Stimulated activated effector memory CD8-positive, alpha-beta T cell treated with anti-CD3 and anti-CD28 coated beads, Interleukin-12 subunit alpha, Interleukin-12 subunit beta, amount 100 ng/mL, for 72 hours (primary cell): Measurements from ENCODE around the gene IGHMBP2.
A peak's percentile ranks its signal among the peaks of the same experiment; 100 is the strongest.

ENCODE experiments used
- ATAC-seq: fragments of 150-1000 bp; cut with Tn5 transposase; 2 replicates; pipeline ENCODE4 v1.10.0; 2021
- DNase-seq, 2 donors: peaks; one replicate each; pipeline ENCODE4 v3.0.0; 2021 to 2022; ENCODE audit warnings: low spot score in 2 of 2
- H3K27ac Mint-ChIP-seq: one replicate; pipeline ENCODE4 v1.8.0; 2022; ENCODE audit warnings: mild to moderate bottlenecking, mixed read lengths
- H3K36me3 Mint-ChIP-seq: one replicate; pipeline ENCODE4 v1.8.0; 2022; ENCODE audit warnings: mild to moderate bottlenecking, mixed read lengths
- H3K4me1 Mint-ChIP-seq: one replicate; pipeline ENCODE4 v1.8.0; 2022; ENCODE audit warnings: mixed read lengths
- H3K4me3 Mint-ChIP-seq: one replicate; pipeline ENCODE4 v1.8.0; 2022; ENCODE audit warnings: mild to moderate bottlenecking, mixed read lengths
- H3K9me3 Mint-ChIP-seq: one replicate; pipeline ENCODE4 v1.8.0; 2022; ENCODE audit warnings: mixed read lengths

The IGHMBP2 gene

DNA sequence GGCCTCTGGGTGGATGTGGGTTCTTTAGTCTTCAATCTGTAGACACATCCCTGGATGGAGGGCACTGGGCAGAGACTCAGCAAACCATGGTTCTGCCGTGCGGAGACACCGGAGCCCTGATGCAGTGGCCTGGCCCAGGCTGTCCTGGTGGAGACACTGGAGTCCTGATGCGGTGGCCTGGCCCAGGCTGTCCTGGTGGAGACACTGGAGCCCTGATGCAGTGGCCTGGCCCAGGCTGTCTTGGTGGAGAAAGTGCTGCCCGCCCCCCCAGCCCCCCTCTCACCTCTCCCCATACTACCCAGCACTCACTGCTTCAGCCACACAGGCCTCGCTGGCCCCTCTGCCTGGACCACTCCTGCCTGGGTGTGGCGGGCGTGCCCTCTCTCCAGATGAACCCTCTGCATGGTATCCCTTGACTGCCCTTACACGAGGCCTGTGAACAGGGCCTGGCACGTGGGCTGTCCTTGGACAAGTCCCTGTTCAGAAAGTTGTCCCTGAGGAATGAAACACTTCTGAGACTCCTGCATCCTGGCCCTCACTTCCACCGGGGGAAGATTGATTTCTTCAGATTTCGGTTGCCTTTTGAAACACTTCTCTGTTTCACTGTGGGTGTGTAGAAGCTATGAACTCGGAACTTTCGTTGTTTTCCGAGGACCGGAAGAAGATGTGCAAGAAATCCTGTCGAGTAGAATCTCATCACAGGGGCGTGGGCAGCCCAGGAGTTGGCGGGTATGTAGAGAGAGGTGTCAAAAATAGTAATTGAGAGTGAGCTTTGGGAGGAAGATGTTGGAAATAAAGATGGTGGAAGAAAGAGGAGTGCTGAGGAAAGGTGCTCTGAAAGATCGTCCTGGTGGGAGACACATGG, 26.2 kb downstream of the IGHMBP2 start:
- Mint-ChIP-seq H3K36me3 (peaks cover 61% of the 10 kb centered on the region), H3K4me3 (no peak overlapping the region), H3K27ac (no peak overlapping the region), H3K4me1 (no peaks in the 10 kb centered on the region), H3K9me3 (peaks cover 7% of the 10 kb centered on the region)
- ATAC-seq (no peak), DNase-seq (no peak)

DNA sequence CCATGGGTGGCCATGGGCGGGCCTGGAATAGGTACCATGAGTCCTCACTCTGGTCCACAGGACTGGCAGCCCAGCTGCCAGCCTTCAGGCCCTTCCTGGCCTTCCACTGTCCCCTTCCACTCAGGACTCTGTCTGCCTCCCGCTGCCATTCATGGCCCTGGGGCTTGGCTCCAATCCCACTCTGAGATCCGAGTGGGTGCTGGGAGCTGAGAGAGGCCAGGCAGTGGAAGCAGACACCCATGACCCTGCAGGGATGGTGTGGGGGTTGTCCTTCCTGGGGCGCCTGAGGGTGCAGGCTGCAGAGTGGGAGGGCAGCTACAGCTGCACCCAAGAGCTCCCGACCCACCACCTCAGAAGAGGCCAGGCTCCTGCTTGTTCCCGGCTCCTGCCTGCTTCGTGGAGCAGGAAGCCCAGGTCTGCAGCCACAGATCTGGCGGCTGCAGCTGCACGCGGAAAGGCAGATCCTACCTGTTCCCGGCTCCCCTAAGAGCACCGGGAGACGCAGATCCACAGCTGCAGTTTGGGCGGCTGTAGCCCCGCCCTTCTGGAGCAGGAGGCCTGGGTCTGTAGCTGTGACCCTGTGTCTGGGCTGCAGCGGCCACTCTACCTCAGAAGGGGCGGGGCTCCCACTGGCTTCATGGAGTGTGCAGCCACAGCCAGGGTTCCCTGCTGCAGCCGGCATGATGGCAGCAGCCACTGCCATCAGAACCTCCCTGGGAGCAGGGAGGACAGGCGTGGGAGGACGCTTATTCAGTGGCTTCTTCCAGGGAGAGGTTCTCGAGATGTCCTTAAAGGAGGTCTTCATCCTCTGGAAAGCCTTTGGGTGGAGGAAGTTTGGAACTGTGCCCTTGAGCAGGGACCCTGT, 27.5 kb downstream of the IGHMBP2 start:
- peaks cover 51% of the 10 kb centered on the region for H3K36me3 Mint-ChIP-seq
- ATAC-seq (no peak), DNase-seq (no peak)
- peak overlapping the region; percentile 56 for H3K27ac Mint-ChIP-seq
- no peaks in the 10 kb centered on the region for H3K9me3 Mint-ChIP-seq
- H3K4me1 Mint-ChIP-seq = no peaks in the 10 kb centered on the region
- H3K4me3 Mint-ChIP-seq = no peak overlapping the region

DNA sequence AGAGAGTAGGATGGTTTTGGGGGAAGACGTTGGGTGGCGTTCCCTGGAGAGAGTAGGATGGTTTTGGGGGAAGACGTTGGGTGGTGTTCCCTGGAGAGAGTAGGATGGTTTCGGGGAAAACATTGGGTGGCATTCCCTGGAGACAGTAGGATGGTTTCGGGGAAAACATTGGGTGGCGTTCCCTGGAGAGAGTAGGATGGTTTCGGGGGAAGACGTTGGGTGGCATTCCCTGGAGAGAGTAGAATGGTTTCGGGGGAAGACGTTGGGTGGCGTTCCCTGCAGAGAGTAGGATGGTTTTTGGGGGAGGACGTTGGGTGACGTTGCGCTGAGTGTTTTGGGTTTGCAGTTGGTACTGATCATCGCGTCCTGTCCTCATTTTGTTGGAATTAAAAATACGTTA, 28.2 kb downstream of the IGHMBP2 start:
- Mint-ChIP-seq H3K27ac (peak overlapping the region; percentile 56), H3K4me1 (no peaks in the 10 kb centered on the region), H3K9me3 (no peaks in the 10 kb centered on the region), H3K4me3 (no peak overlapping the region), H3K36me3 (peaks cover 49% of the 10 kb centered on the region)
- no peak for ATAC-seq
- no peak for DNase-seq

DNA sequence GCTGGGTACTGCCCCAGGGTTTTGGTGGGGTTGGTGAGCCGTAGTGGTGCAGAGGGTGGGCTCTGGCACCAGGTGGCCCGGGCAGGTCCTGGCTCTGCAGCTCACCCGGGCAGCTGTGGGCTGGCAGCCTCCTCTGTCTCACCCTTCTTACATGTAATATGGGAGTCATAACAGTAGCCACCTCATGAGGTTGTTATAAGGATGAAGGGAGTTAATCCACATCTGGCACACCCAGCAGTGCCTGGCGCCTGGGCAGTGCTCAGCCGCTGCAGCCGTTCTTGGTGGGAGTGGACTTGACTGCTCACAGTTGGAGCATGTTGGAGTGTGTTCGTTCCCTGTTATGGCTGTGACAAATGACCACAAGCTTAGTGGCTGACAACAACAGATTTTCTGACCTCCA, 28.7 kb downstream of the IGHMBP2 start:
- Mint-ChIP-seq H3K9me3 (no peaks in the 10 kb centered on the region), H3K4me1 (no peaks in the 10 kb centered on the region), H3K27ac (no peak overlapping the region), H3K4me3 (no peak overlapping the region), H3K36me3 (peaks cover 49% of the 10 kb centered on the region)
- DNase-seq = no peak
- ATAC-seq = no peak

DNA sequence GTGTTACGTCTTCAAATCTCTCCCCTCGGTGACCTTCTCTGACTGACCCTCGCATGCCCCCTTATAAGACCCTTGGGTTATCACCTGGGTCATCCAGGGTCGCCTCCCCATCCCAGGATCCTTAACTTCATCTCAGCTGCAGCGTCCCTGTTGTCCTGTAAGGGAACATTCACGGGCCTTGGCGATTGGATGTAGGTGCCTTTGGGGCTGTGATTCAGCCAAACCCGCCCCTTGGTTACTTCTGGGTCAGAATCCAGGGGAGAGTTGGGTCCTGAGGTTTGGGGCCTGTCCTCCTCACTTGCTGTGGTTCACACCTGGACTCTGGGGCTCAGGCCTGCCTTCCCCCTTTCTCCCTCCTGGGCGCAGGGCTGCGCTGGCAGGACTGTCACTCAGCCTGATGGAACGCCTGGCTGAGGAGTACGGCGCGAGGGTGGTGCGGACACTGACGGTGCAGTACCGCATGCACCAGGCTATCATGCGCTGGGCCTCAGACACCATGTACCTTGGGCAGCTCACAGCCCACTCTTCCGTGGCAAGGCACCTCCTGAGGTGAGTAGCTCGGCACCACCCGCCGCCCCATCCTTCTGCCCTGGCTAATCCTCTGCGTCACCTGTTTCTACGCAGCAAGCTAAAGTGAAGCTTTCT, 29.4 kb downstream of the IGHMBP2 start:
- Mint-ChIP-seq H3K4me3 (no peak overlapping the region), H3K4me1 (no peaks in the 10 kb centered on the region), H3K9me3 (no peaks in the 10 kb centered on the region), H3K27ac (no peak overlapping the region), H3K36me3 (peaks cover 44% of the 10 kb centered on the region)
- ATAC-seq = no peak
- no peak for DNase-seq

DNA sequence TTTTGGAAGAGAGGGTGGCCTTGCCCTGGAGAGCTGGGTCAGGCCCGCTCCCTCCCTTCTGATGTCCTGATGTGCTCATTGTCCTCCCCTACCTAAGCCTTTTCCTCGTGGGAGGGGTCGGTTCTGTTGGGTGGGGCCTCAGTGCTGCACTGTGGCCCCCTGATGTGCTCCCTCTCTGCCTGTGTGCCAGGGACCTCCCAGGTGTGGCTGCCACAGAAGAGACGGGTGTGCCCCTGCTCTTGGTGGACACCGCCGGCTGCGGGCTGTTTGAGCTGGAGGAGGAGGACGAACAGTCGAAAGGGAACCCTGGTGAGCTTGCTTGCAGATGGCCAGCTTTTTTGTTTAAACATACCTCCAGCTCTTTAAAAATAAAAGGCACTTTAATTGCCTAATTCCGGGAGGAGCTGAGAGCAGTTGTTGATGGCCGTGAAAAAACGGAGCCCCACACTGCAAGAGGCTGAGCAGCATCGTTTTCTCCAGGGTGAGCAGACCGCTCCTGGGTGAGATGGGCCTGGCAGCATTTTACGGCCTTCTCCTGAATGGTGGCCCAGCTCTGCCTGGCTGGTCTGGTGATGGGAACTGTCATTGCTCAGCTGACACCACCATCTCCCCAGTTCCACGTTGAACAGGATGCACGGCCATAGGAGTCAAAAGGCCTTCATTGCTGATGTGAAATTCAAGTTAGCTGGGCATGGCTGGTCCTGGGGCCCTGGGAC, 30.1 kb downstream of the IGHMBP2 start:
- peaks cover 44% of the 10 kb centered on the region for H3K36me3 Mint-ChIP-seq
- H3K27ac Mint-ChIP-seq = no peak overlapping the region
- no peaks in the 10 kb centered on the region for H3K4me1 Mint-ChIP-seq
- DNase-seq = no peak
- no peak overlapping the region for H3K4me3 Mint-ChIP-seq
- ATAC-seq = no peak
- no peaks in the 10 kb centered on the region for H3K9me3 Mint-ChIP-seq

DNA sequence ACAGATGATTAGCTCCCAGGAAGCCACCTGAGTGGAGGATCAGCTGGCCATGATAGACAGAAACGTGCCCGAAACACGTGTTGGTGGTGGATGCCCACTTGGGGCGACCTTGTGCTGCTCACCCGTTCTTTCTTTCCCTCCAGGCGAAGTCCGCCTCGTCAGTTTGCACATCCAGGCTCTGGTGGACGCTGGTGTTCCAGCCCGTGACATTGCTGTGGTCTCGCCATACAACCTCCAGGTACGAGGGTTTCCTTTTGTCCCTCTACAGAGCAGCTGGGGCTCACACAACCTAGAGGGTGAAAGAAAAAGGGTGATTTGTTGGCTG, 30.6 kb downstream of the IGHMBP2 start:
- peaks cover 44% of the 10 kb centered on the region for H3K36me3 Mint-ChIP-seq
- DNase-seq (no peak), ATAC-seq (no peak)
- H3K9me3 Mint-ChIP-seq = no peaks in the 10 kb centered on the region
- H3K4me3 Mint-ChIP-seq = no peak overlapping the region
- no peak overlapping the region for H3K27ac Mint-ChIP-seq
- H3K4me1 Mint-ChIP-seq = no peaks in the 10 kb centered on the region

DNA sequence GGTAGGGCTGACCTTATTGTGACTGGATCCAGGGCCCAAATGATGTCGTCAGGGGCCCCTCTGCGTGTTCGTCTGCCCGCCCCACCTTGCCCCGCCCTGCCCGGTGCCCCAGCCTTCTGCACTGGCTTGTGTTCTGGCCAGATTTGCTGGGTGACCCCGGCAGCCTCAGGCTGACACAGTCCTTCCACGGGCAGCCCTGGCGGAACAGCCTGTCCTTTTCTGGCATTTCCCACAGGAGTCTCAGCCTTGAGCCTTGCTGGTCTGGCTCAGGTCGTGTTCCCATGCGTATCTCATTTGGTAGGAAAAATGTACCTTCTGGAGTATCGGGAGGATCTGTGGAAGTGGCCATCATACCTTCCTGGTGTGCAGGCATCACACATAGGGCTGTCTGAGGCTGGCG, 31.0 kb downstream of the IGHMBP2 start:
- DNase-seq = no peak
- no peaks in the 10 kb centered on the region for H3K4me1 Mint-ChIP-seq
- no peak overlapping the region for H3K27ac Mint-ChIP-seq
- H3K36me3 Mint-ChIP-seq = peaks cover 40% of the 10 kb centered on the region
- no peak overlapping the region for H3K4me3 Mint-ChIP-seq
- ATAC-seq = no peak
- no peaks in the 10 kb centered on the region for H3K9me3 Mint-ChIP-seq

DNA sequence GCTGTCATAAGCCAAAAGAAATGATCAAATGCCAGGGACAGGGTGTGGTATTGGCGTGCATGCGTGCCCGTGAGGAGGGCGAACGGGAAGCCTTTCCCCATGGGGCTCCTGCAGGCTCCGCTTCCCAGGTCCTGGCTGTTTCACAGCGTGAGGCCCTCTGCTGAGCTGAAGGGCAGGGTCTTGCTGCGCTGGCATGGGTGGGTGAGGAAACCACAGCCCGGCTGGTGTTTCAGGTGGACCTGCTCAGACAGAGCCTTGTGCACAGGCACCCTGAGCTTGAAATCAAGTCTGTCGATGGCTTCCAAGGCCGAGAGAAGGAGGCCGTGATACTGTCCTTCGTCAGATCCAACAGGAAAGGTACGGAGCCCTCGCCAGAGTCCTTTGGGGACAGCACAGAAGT, 31.4 kb downstream of the IGHMBP2 start:
- Mint-ChIP-seq H3K27ac (no peak overlapping the region), H3K4me3 (no peak overlapping the region), H3K4me1 (no peaks in the 10 kb centered on the region), H3K36me3 (peaks cover 37% of the 10 kb centered on the region), H3K9me3 (no peaks in the 10 kb centered on the region)
- DNase-seq = no peak
- no peak for ATAC-seq

DNA sequence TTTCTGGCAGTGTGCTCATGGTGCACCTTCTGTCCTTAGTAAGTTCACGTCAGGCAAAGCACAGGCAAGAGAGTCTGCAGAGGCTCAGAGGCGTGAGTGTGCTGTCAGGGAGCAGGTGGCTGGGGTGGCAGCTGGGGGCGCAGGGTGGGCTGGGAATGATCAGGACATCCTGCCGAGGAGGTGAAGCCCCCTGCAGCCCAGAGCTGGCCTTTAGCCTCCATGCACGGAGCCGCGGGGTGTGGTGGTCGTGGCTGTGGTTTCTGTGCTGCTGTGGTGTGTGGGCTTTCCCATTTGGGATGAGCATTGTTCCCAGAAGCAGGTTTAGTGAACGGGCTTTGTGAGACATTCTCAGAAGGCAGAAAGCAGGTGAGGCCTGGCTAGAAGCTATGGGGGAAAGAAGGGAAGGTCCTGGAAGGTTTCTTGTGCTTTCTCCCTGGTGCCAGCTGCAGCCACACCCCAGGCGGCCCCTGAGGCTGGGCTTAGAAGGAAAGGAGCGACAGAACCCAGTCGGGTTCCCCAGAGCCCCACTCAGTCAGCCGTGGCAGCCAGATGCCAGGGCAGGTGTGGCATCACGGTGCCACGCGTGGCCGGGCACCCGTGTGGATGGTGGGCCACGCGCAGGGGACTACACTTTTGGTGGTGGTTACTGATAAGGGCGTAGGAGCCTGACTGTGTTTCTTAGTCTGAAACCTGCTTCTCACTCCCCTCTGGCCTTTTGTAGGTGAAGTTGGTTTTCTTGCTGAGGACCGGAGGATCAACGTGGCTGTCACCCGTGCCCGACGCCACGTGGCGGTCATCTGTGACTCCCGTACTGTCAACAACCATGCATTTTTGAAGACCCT, 32.0 kb downstream of the IGHMBP2 start:
- Mint-ChIP-seq H3K27ac (no peak overlapping the region), H3K4me3 (no peak overlapping the region), H3K9me3 (no peaks in the 10 kb centered on the region), H3K4me1 (no peaks in the 10 kb centered on the region), H3K36me3 (peaks cover 30% of the 10 kb centered on the region)
- no peak for ATAC-seq
- DNase-seq = no peak

DNA sequence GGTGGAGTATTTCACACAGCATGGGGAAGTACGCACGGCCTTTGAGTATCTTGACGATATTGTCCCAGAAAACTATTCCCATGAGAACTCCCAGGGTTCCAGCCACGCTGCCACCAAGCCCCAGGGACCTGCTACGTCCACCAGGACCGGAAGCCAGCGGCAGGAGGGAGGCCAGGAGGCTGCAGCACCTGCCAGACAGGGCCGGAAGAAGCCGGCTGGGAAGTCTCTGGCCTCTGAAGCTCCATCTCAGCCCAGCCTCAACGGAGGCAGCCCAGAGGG, 32.6 kb downstream of the IGHMBP2 start:
- no peak for DNase-seq
- H3K36me3 Mint-ChIP-seq = peaks cover 29% of the 10 kb centered on the region

DNA sequence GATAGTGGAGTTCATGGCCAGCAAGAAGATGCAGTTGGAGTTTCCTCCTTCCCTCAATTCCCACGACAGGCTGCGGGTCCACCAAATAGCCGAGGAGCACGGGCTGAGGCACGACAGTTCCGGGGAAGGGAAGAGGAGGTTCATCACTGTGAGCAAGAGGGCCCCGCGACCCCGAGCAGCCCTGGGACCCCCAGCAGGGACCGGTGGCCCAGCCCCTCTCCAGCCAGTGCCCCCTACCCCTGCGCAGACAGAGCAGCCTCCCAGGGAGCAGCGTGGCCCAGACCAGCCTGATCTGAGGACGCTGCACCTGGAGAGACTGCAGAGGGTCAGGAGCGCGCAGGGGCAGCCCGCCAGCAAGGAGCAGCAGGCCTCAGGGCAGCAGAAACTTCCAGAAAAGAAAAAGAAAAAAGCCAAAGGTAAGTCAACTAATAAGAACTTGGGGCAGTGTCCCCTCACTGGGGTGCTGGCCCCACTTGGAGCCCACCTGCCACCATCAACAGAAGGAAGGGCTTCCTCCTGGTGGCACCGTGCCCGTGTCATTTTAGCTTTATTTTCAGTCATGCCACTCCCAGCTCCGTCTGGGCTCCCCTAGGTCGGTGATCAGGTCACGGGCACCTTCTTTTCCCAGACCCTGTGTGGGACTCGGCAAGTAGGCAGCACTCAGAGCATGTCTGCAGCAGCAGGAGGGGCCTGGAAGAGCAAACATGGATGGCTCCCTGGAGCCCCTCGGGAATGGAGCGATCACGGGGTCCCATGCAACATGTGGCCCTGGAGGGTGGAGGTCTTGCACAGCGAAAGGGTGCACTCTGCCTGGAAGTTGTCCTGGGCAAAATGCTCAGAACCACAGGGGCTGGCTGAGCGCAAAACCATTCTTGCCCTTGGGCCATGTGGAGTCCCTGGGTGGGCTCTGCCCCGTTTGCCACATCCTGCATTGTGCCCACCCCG, 33.3 kb downstream of the IGHMBP2 start:
- no peak for DNase-seq
- H3K27ac Mint-ChIP-seq = no peak overlapping the region

More for the DNA sequence above, 32.6 kb downstream of the IGHMBP2 start:
- H3K27ac Mint-ChIP-seq = no peak overlapping the region
- no peaks in the 10 kb centered on the region for H3K4me1 Mint-ChIP-seq
- no peak for ATAC-seq
- no peak overlapping the region for H3K4me3 Mint-ChIP-seq
- no peaks in the 10 kb centered on the region for H3K9me3 Mint-ChIP-seq

DNA sequence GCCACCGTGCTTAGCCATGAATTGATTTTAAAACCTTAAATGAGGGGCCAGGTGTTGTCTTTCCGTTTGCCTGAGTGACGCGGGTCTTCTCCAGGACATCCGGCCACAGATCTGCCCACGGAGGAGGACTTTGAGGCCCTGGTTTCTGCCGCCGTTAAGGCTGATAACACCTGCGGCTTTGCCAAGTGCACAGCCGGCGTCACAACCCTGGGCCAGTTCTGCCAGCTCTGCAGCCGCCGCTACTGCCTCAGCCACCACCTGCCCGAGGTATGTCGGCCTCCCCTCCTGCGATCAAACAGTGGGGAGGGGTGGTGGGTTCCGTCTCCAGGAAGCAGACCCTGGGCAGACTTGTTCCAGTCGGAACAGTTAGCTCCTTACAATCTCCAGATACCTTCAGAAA, 34.4 kb downstream of the IGHMBP2 start:
- Mint-ChIP-seq H3K4me3 (no peak overlapping the region), H3K27ac (no peak overlapping the region), H3K9me3 (no peaks in the 10 kb centered on the region), H3K36me3 (peaks cover 24% of the 10 kb centered on the region), H3K4me1 (no peaks in the 10 kb centered on the region)
- DNase-seq (no peak), ATAC-seq (no peak)

More for the DNA sequence above, 33.3 kb downstream of the IGHMBP2 start:
- H3K4me1 Mint-ChIP-seq = no peaks in the 10 kb centered on the region
- no peaks in the 10 kb centered on the region for H3K9me3 Mint-ChIP-seq
- H3K4me3 Mint-ChIP-seq = no peak overlapping the region
- H3K36me3 Mint-ChIP-seq = peaks cover 24% of the 10 kb centered on the region
- ATAC-seq = no peak
